Midbrain (tissue), 1 donor: ENCODE measurements around the gene ABHD8.

Experiments used
- DNase-seq: peaks from one replicate; lab custom pipeline; 2025; lab: John Stamatoyannopoulos, UW

Gene ABHD8

DNA sequence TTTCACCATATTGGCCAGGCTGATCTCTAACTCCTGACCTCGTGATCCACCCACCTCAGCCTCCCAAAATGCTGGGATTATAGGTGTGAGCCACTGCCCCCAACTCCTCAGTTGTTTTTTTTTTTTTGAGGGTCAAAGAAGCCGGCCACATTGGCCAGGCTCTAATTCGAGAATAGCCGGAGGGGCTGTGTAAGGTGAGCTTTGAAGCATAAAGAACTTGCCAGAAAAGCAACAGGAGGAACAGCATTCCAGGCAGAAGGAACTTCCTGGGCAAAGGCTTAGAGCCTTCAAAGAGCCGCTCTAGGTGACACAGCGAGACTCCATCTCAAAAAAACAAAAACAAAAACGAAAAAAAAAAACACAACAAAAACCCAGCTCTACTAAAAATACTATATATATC lies 37.2 kb downstream of the ABHD8 start:
- DNase-seq, result no peak

GRCh38 chr19:17264641-17264979 lies 38.6 kb downstream of the ABHD8 start, which contains the start of gene USHBP1:
TSS of gene USHBP1 (minus strand) at chr19:17264745. CDS start at chr19:17264299, 446 bp downstream.
- no peak for DNase-seq

DNA sequence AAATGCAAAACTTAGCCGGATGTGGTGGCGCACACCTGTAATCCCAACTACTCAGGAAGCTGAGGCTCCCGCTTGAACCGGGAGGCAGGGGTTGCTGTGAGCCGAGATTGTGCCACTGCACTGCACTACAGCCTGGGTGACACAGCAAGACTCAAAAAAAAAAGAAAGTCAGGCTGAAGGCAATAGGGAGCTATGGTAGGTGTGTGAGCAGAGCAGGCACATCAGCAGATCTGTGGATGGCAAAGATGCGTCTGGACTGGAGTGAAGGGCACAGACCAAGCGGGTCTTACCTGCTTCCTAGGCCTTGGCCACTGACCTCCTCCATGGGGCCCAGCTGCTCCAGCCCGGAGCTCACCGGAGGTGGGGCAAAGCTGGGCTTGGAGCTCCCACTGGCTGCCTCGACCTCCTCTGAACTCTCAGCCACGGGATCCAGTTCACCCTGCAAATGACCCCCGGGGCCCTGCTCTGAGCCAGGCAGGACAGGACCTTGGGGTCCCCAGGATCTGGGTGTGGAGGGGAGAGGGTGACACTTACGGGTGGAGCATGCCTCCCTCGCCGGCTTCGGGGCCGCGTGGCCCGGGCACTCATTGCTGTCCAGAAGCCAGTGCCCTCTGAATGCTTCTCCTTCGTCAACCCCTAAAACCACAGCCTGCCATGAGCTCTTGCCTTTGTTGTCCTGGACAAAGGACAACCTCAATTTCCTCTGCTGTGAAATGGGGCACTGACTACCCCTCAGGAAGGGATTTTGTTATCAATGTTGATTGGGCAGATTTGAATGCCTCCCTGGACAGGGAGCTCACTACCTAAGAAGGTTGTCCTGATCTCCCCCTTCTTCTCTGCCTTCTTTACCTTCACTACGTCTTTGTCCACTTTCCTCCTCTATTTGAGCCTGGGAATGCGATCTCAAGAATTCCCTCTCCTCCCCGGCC lies 39.2 kb downstream of the ABHD8 start:
- DNase-seq, result no peak

- DNase-seq, result no peak
These were observed 40.7 kb downstream of the ABHD8 start for GRCh38 chr19:17262557-17262956.

DNA sequence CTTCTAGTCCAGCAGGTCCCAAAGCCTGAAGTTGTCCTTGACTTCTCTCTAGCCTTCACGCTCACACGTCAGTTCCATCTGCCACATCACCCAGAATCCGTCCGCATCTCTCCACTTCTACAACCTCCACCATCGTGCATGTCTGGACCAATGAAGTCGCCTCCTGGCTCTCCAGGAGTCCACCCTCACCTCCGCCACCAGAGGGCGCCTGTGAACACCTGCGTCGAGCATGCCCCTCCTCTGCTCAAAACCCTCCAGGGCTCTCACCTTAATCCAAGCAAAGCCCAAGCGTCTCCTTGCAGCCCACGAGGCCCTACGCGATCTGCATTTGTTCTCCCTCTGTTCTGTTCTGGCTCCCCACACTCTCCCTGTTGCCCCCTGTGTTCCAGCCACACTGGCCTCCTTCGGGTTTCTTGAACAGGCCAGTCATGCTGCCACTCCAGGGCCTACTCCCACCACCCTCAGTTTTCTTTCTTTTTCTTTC lies 42.3 kb downstream of the ABHD8 start:
- DNase-seq, result peak; percentile 50

DNA sequence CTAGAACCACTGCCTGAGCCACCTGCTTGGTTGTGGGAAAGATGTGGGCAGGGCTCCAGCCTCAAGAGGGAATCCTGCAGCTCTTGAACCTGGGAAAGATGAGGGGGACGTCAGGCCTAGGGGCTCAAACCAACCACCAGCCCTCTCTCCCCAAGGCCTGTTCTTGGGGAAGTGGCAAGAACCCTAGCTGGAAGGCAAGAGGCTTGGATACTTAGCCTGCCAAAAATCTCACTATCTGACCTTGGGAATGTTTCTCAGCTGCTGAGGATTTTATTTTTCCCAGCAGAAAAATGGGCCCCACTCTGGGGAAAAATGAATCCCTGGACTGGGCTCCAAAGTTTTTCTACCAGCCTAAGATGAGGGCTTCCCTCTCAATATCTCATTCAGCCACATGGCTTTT lies 43.3 kb downstream of the ABHD8 start:
- no peak for DNase-seq

DNA sequence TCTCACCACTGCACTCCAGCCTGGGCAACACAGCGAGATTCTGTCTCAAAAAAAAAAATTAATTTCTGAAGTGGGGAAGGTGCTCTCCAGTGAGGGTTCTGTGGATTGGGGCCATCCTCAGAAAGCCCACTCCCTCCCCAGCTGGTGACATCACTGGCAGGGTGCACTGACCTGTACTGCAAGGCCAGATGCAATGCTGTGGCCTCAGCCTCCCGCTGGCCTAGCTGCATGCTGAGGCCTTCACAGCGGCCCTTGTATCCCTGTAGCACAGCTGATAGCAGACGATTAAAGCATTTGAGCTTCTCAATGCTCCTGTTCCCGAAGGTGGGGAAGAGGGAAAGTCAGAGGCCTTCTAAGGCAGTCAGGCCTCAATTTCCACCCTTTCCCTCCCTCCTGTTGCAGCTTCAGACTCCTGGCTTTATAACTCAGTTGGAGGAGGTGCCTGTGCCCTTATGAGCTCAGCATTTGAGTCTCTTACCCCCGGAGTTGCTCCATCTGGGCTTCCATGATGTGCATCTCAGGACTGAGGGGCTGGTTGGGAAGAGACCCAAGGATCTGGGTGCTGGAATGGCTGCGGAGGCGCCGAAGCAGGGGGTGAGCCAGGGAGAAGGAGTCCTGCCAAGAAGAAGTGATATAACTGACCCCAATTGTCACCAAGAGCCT lies 44.0 kb downstream of the ABHD8 start:
- no peak for DNase-seq

- no peak for DNase-seq
These were observed 47.1 kb downstream of the ABHD8 start for GRCh38 chr19:17256130-17256529.

DNA sequence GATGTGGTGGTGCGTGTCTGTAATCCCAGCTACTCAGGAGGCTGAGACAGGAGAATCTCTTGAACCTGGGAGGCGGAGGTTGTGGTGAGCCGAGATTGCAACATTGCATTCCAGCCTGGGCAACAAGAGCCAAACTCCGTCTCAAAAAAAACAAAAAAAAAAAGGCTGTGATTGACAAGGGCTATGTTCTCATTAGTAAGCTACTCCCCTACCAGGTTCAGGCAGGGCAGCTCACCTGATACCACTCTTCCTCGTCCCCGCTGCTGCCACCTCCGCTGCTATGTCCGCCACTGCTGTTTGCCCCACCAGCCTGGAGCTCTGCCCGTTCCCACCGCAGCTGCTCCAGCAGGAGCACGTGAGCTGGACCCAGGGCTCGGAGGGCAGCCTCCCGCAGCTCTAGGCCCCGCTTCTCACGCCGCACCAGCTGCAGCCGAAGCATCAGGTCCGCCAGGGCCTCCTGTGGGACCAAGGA lies 48.0 kb downstream of the ABHD8 start:
- no peak for DNase-seq

- DNase-seq, result no peak
These were observed 48.6 kb downstream of the ABHD8 start for GRCh38 chr19:17254636-17255035.

- no peak for DNase-seq
These were observed 53.2 kb downstream of the ABHD8 start for GRCh38 chr19:17249887-17250548.

DNA sequence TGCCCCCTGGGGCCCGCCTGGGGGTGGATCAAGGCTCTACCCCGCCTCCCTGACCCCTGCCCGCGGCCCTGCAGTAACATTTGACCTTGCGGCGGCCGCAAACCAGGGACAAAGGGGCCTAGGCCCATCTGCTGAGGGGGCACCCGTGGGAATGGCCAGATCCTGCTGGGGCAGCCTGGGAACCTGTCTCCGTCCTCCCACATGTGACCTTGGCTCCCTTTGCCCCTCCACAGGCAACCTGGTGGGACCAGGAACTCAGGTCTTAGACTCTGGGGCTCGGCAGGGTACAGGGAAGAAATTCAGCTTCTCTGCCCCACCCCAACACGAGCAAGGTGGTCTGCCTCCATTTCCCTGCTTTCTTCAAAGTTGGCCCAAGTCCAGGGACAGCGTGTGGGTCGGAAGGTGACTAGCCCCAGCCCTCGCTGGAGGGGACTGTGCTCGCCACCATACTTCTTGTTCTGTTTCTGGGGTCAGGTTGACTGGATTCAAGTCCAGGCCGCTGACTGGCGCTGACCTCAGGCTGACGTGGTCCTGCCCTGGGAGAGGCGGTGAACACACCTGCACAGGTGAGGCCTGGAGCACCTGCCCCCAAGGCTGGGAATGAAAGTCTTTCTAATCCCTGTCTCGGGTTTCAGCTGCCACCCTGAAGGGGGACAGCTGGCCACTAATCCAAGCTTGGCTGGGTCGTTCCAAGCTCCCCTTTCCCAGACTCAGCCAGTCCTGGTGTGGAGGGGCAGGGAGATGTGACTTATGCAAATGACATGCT lies 55.0 kb downstream of the ABHD8 start:
- no peak for DNase-seq

- DNase-seq, result peak; percentile 37
These were observed 56.4 kb downstream of the ABHD8 start for GRCh38 chr19:17246681-17247425.

- no peak for DNase-seq
These were observed 57.7 kb downstream of the ABHD8 start, which contains the start of gene NR2F6 for GRCh38 chr19:17245535-17245984. TSS of gene NR2F6 (minus strand) at chr19:17245919. CDS start at chr19:17245220, 699 bp downstream.

- DNase-seq, result no peak
These were observed 58.3 kb downstream of the ABHD8 start for GRCh38 chr19:17244618-17245534.

DNA sequence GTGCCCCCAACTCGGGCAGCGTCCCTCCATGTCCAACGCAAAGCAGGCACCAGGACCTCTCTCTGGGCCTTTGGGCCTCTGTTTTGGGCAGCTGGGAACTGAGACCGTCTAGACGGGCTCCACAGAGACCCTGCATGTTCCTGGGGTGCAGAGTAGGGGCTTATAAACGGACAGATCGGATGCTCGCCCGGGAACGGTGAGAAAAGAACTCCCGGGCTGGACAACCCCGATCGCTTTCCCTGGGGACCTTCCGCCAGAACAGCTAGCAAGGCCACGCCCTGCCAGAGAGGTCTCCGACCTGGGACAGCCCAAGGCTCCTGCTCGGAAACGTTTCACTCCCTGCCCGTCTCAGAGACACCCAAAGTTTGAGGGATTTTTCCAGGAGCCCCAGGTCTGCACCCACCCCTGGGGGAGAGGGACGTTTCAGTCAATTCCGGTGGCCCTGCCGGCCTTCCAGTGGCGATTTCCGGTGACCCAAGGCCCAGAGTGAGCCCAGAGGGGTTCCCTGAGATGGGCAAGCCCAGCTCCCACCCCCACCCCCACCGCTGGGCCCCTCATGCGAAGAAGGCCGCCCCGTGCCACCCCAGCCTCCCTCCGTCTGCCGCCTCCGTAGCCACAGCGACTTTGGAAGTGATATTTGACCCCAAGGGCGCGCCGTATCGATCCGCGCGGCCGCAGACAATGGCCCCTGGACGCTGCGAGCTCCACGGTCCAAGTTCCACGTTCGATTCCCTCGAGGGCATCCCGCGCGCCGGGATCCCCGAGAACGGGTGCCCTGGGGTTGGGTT lies 59.2 kb downstream of the ABHD8 start:
- no peak for DNase-seq

- DNase-seq, result no peak
These were observed 59.9 kb downstream of the ABHD8 start for GRCh38 chr19:17243211-17243829.

DNA sequence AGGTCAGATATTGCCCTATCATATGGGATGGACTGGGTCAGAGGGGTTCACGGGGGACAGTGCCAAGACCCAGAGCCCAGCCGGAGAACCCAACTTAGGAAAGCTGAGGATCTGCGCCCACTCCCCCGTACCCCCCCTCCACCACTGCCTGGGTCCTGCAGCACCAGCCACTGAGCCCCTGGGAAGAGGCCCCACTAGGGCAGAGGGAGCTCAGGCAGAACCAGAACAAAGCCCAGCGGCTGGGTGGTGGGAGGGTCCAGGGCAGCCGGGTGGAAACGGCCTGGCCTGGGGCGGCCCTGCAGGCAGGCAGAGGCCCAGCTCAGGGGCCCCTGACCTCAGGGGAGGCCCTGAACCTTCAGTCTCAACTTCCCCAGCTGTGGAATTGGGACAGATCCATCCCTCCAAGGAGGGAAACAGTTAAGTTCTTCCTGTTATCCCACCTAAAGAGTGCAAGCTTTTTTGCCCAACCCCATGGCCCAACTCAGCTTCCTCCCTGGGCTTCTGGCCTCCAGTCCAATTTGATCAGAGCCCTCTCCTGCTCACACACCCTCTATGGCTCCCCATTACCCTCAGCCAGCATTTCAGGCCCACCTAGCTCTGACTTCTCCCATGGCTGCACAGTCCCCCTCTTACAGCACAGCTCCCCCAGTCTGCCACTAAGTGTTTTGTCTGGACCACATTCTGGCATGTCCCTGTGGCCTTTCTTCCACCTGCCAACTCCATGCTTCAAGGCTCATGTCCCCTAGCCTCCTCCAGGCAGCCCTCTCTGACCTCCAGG lies 60.6 kb downstream of the ABHD8 start:
- no peak for DNase-seq
